Glutamatergic neuron (in vitro differentiated cells): Measurements from ENCODE around the gene ADAP1. TPM values are rescaled to one million over a fixed set of nuclear protein-coding genes. Genes with fewer than 3 reads are reported as not detected.

Experiments used
- DNase-seq: peaks from one replicate; pipeline ENCODE4 v3.0.0; 2022
- H3K27ac Mint-ChIP-seq: one replicate; pipeline ENCODE4 v1.8.0; 2020; ENCODE audit warnings: mild to moderate bottlenecking, mixed read lengths, inconsistent platforms; ENCODE audit not compliant: unreplicated experiment
- H3K27me3 Mint-ChIP-seq: one replicate; pipeline ENCODE4 v1.8.0; 2020; ENCODE audit warnings: mild to moderate bottlenecking, moderate library complexity, mixed read lengths, inconsistent platforms; ENCODE audit not compliant: unreplicated experiment
- H3K36me3 Mint-ChIP-seq: one replicate; pipeline ENCODE4 v1.8.0; 2020; ENCODE audit warnings: mild to moderate bottlenecking, mixed read lengths, inconsistent platforms; ENCODE audit not compliant: unreplicated experiment
- H3K4me1 Mint-ChIP-seq: one replicate; pipeline ENCODE4 v1.8.0; 2020; ENCODE audit warnings: mild to moderate bottlenecking, low read depth, mixed read lengths, inconsistent platforms; ENCODE audit not compliant: unreplicated experiment
- H3K4me3 Mint-ChIP-seq: one replicate; pipeline ENCODE4 v1.8.0; 2020; ENCODE audit warnings: mild to moderate bottlenecking, mixed read lengths, inconsistent platforms; ENCODE audit not compliant: unreplicated experiment
- H3K9me3 Mint-ChIP-seq: one replicate; pipeline ENCODE4 v1.8.0; 2020; ENCODE audit warnings: mild to moderate bottlenecking, moderate library complexity, mixed read lengths, inconsistent platforms; ENCODE audit not compliant: unreplicated experiment
- CTCF ChIP-seq: fragments of 200-600 bp; sonication (generic); IDR thresholded peaks from one replicate; pipeline ENCODE4 v1.5.0; 2021; ENCODE audit not compliant: partially characterized antibody, unreplicated experiment
- total RNA-seq: library from RNA; stranded (reverse); fragmentation: NEBNext Ultra II Directional; extraction: Animal tissue kit (Norgen Biotek cat#: 25700); gene quantifications from one replicate; pipeline ENCODE4 v1.2.1, GENCODE V29; 2021; ENCODE audit not compliant: unreplicated experiment

The ADAP1 gene
- total RNA-seq, 1 donor from 2014 or later: 61.1 TPM

GRCh38 chr7:884191-885003 is 70.1 kb downstream of the ADAP1 start:
- H3K4me3 Mint-ChIP-seq: no peak overlapping the region
- peaks cover 11% of the 10 kb centered on the region for H3K9me3 Mint-ChIP-seq
- no peak overlapping the region for H3K27ac Mint-ChIP-seq
- H3K27me3 Mint-ChIP-seq: peaks cover 9% of the 10 kb centered on the region
- peaks cover 4% of the 10 kb centered on the region for H3K36me3 Mint-ChIP-seq
- TF ChIP-seq CTCF: no peak
- DNase-seq: peak; percentile 22
- H3K4me1 Mint-ChIP-seq: peaks cover 19% of the 10 kb centered on the region

- Mint-ChIP-seq H3K36me3 (peaks cover 4% of the 10 kb centered on the region), H3K9me3 (peaks cover 10% of the 10 kb centered on the region), H3K27me3 (peaks cover 4% of the 10 kb centered on the region), H3K4me3 (no peak overlapping the region), H3K4me1 (peaks cover 23% of the 10 kb centered on the region), H3K27ac (no peak overlapping the region)
- no peak for TF ChIP-seq CTCF
- peak; percentile 17 for DNase-seq
Measured at GRCh38 chr7:883055-884021, 71.1 kb downstream of the ADAP1 start.

- DNase-seq: peak; percentile 7
- Mint-ChIP-seq H3K4me3 (peak overlapping the region; percentile 46), H3K27me3 (peaks cover 5% of the 10 kb centered on the region), H3K27ac (peak overlapping the region; percentile 38), H3K4me1 (peaks cover 27% of the 10 kb centered on the region), H3K36me3 (peaks cover 4% of the 10 kb centered on the region), H3K9me3 (peaks cover 8% of the 10 kb centered on the region)
- TF ChIP-seq CTCF: no peak
Measured at GRCh38 chr7:882336-883035, 72.0 kb downstream of the ADAP1 start.

- peak overlapping the region; percentile 38 for H3K27ac Mint-ChIP-seq
- peaks cover 27% of the 10 kb centered on the region for H3K4me1 Mint-ChIP-seq
- peaks cover 5% of the 10 kb centered on the region for H3K27me3 Mint-ChIP-seq
- no peak for TF ChIP-seq CTCF
- no peak for DNase-seq
- H3K36me3 Mint-ChIP-seq: peaks cover 4% of the 10 kb centered on the region
- H3K9me3 Mint-ChIP-seq: peaks cover 7% of the 10 kb centered on the region
- peak overlapping the region; percentile 49 for H3K4me3 Mint-ChIP-seq
Measured at GRCh38 chr7:881441-882234, 72.8 kb downstream of the ADAP1 start.
